HepG2 (cell line): ENCODE measurements around the gene SDCCAG8. TPM values are rescaled to one million over a fixed set of nuclear protein-coding genes. Genes with fewer than 3 reads are reported as not detected.
A peak's percentile ranks its signal among the peaks of the same experiment; 100 is the strongest.

ENCODE experiments used
- ADNP ChIP-seq: sonication (generic); formaldehyde crosslinking; IDR thresholded peaks from 2 replicates; pipeline ENCODE4 v1.4.0; 2020; ENCODE audit warnings: missing genetic modification reagents
- ATF1 ChIP-seq: IDR thresholded peaks from 2 replicates; pipeline ENCODE4 v1.6.1; 2016; ENCODE audit warnings: mild to moderate bottlenecking, control low read depth
- ATF3 ChIP-seq: sonication (generic); formaldehyde crosslinking; IDR thresholded peaks from 2 replicates; pipeline ENCODE4 v1.4.0; 2020; ENCODE audit warnings: missing genetic modification reagents
- ATF7 ChIP-seq, 2 experiments: fragments of 450-650 bp in 1 of 2; sonication (generic) in 1 of 2; formaldehyde crosslinking in 1 of 2; IDR thresholded peaks; 2 replicates each; pipeline versions ENCODE4 v1.4.0 to v1.6.1; 2016 to 2020; ENCODE audit warnings: antibody characterized with exemption in 1 of 2, mild to moderate bottlenecking in 1 of 2, missing genetic modification reagents in 1 of 2
- ISX ChIP-seq: sonication (generic); formaldehyde crosslinking; conservative IDR thresholded peaks from 2 replicates; pipeline ENCODE4 v1.5.0; 2020; ENCODE audit warnings: missing genetic modification reagents
- KMT2A ChIP-seq: sonication (generic); formaldehyde crosslinking; IDR thresholded peaks from 2 replicates; pipeline ENCODE4 v1.4.0; 2020; ENCODE audit warnings: missing genetic modification reagents
- MLLT10 ChIP-seq: sonication (generic); formaldehyde crosslinking; IDR thresholded peaks from 2 replicates; pipeline ENCODE4 v1.4.0; 2020; ENCODE audit warnings: missing genetic modification reagents
- NFYB ChIP-seq: sonication (generic); formaldehyde crosslinking; IDR thresholded peaks from 2 replicates; pipeline ENCODE4 v1.4.0; 2020; ENCODE audit warnings: missing genetic modification reagents
- SKI ChIP-seq: fragments of 450-650 bp; IDR thresholded peaks from one replicate; pipeline ENCODE4 v1.6.1; 2018; ENCODE audit warnings: mild to moderate bottlenecking; ENCODE audit not compliant: partially characterized antibody
- SYNCRIP ChIP-seq: fragments of 200-400 bp; formaldehyde crosslinking; IDR thresholded peaks from 2 replicates; pipeline ENCODE4 v1.6.1; 2018; ENCODE audit warnings: mild to moderate bottlenecking, low read depth, low read length; ENCODE audit not compliant: insufficient read depth
- TBP ChIP-seq: sonication (generic); formaldehyde crosslinking; IDR thresholded peaks from 2 replicates; pipeline ENCODE4 v1.5.0; 2020; ENCODE audit warnings: missing genetic modification reagents
- TSC22D2 ChIP-seq: sonication (generic); formaldehyde crosslinking; IDR thresholded peaks from 2 replicates; pipeline ENCODE4 v1.5.1; 2020; ENCODE audit warnings: missing genetic modification reagents, mild to moderate bottlenecking, borderline replicate concordance
- ZBTB10 ChIP-seq: sonication (generic); formaldehyde crosslinking; IDR thresholded peaks from 2 replicates; pipeline ENCODE4 v1.4.0; 2020; ENCODE audit warnings: missing genetic modification reagents, borderline replicate concordance
- ZNF180 ChIP-seq: sonication (generic); formaldehyde crosslinking; IDR thresholded peaks from 2 replicates; pipeline ENCODE4 v1.4.0; 2020; ENCODE audit warnings: low read depth, missing genetic modification reagents, borderline replicate concordance
- ZNF563 ChIP-seq: sonication (generic); formaldehyde crosslinking; IDR thresholded peaks from 2 replicates; pipeline ENCODE4 v1.8.0; 2022; ENCODE audit warnings: mild to moderate bottlenecking, moderate library complexity, missing genetic modification reagents
- ZNF564 ChIP-seq: sonication (generic); formaldehyde crosslinking; IDR thresholded peaks from 2 replicates; pipeline ENCODE4 v1.8.1; 2023; ENCODE audit warnings: mild to moderate bottlenecking, missing genetic modification reagents
- ZNF569 ChIP-seq: sonication (generic); formaldehyde crosslinking; IDR thresholded peaks from 2 replicates; pipeline ENCODE4 v1.5.0; 2020; ENCODE audit warnings: mild to moderate bottlenecking, missing genetic modification reagents, moderate library complexity, borderline replicate concordance
- ZNF761 ChIP-seq: sonication (generic); formaldehyde crosslinking; conservative IDR thresholded peaks from 2 replicates; pipeline ENCODE4 v1.4.0; 2020; ENCODE audit warnings: mild to moderate bottlenecking, missing genetic modification reagents
- ZNF777 ChIP-seq: sonication (generic); formaldehyde crosslinking; IDR thresholded peaks from 2 replicates; pipeline ENCODE4 v1.4.0; 2020; ENCODE audit warnings: missing genetic modification reagents
- polyA plus RNA-seq, 8 experiments: library from polyadenylated mRNA; depleted of rRNA in 3 of 8; stranded (reverse) in 7 of 8; unstranded in 1 of 8; fragments of >200 nt; fragmentation: Illumina TruSeq in 4 of 8; extraction: Trizol in 4 of 8; gene quantifications; 2 replicates each; pipeline versions ENCODE4 v1.2.1 to v1.2.3, GENCODE V29; 2011 to 2016; ENCODE audit warnings: low read depth in 4 of 8, missing spikeins in 1 of 8, mixed read lengths in 1 of 8; ENCODE audit not compliant: insufficient read depth in 1 of 8
- total RNA-seq, 5 experiments: library from RNA; depleted of rRNA; stranded (reverse); fragments of >200 nt; fragmentation: Illumina TruSeq; extraction: Trizol; gene quantifications; 2 replicates each; pipeline ENCODE4 v1.2.3, GENCODE V29; 2016; ENCODE audit warnings: low read depth in 1 of 5
- TF ChIP-seq, protein P1 (sequence below): sonication (generic); formaldehyde crosslinking; IDR thresholded peaks from 2 replicates; pipeline ENCODE4 v1.5.1; 2020; ENCODE audit warnings: missing genetic modification reagents, mild to moderate bottlenecking, borderline replicate concordance
- TF ChIP-seq, protein P2 (sequence below): sonication (generic); formaldehyde crosslinking; IDR thresholded peaks from 2 replicates; pipeline ENCODE4 v1.9.0; 2022; ENCODE audit warnings: low read depth, missing genetic modification reagents
- TF ChIP-seq, protein P3 (sequence below): sonication (generic); formaldehyde crosslinking; IDR thresholded peaks from 2 replicates; pipeline ENCODE4 v1.4.0; 2020; ENCODE audit warnings: mild to moderate bottlenecking, missing genetic modification reagents

SDCCAG8 gene
- total and polyA plus RNA-seq, 2 of the 13 experiments (the other 11 are each of a cell fraction or from before 2014, with no cell fraction given) = 9.5 to 13.4 TPM

GRCh38 chr1:243505986-243506689, 250.3 kb downstream of the SDCCAG8 start (continued):
- TF ChIP-seq ZNF761 (no peak), NFYB (CRISPR knock-in tag) (no peak), ZNF180 (CRISPR knock-in tag) (no peak), ZNF564 (CRISPR knock-in tag) (no peak), TSC22D2 (CRISPR knock-in tag) (0 out of 2 replicates have a peak, but pooled peaks have one; percentile 41), SYNCRIP (no peak), MLLT10 (CRISPR knock-in tag) (no peak), ATF3 (CRISPR knock-in tag) (no peak), SKI (no peak), ZBTB10 (CRISPR knock-in tag) (no peak), ZNF569 (no peak), TBP (CRISPR knock-in tag) (no peak), ZNF777 (CRISPR knock-in tag) (0 out of 2 replicates have a peak, but pooled peaks have one; percentile 21), ATF1 (CRISPR knock-in tag) (no peak), KMT2A (CRISPR knock-in tag) (no peak), ISX (CRISPR knock-in tag) (no peak), ADNP (no peak), ATF7 (IDR thresholded peaks at IDR 0.05) (no peak), ATF7 (CRISPR knock-in tag; IDR thresholded peaks at IDR 0.05) (no peak), ZNF563 (CRISPR knock-in tag) (peak; percentile 61; the same call in 1 of the 2 replicates)
- TF ChIP-seq, protein P1, sequence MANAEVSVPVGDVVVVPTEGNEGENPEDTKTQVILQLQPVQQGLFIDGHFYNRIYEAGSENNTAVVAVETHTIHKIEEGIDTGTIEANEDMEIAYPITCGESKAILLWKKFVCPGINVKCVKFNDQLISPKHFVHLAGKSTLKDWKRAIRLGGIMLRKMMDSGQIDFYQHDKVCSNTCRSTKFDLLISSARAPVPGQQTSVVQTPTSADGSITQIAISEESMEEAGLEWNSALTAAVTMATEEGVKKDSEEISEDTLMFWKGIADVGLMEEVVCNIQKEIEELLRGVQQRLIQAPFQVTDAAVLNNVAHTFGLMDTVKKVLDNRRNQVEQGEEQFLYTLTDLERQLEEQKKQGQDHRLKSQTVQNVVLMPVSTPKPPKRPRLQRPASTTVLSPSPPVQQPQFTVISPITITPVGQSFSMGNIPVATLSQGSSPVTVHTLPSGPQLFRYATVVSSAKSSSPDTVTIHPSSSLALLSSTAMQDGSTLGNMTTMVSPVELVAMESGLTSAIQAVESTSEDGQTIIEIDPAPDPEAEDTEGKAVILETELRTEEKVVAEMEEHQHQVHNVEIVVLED = peak; percentile 23; the same call in 1 of the 2 replicates
- TF ChIP-seq, protein P2, sequence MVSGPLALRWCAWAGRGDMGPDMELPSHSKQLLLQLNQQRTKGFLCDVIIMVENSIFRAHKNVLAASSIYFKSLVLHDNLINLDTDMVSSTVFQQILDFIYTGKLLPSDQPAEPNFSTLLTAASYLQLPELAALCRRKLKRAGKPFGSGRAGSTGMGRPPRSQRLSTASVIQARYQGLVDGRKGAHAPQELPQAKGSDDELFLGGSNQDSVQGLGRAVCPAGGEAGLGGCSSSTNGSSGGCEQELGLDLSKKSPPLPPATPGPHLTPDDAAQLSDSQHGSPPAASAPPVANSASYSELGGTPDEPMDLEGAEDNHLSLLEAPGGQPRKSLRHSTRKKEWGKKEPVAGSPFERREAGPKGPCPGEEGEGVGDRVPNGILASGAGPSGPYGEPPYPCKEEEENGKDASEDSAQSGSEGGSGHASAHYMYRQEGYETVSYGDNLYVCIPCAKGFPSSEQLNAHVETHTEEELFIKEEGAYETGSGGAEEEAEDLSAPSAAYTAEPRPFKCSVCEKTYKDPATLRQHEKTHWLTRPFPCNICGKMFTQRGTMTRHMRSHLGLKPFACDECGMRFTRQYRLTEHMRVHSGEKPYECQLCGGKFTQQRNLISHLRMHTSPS (CRISPR knock-in tag) = no peak
- TF ChIP-seq, protein P3, sequence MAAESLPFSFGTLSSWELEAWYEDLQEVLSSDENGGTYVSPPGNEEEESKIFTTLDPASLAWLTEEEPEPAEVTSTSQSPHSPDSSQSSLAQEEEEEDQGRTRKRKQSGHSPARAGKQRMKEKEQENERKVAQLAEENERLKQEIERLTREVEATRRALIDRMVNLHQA (CRISPR knock-in tag) = no peak
